HG03565 (cell line): ENCODE results near the gene NSG2.
"Not testable (repeated sequence)": the region's sequence is repeated elsewhere in the genome, so short reads cannot be mapped to it uniquely, and the experiment has no call there.

Experiments
- ATAC-seq: cut with Tn5 transposase; IDR thresholded peaks from one replicate; pipeline ENCODE4 v1.9.1; 2021; ENCODE audit warnings: mild to moderate bottlenecking, moderate library complexity; ENCODE audit not compliant: unreplicated experiment

The NSG2 gene

GRCh38 chr5:174098694-174099093 is 53.2 kb downstream of the NSG2 start:
- ATAC-seq: no peak

- ATAC-seq: no peak
Measured at GRCh38 chr5:174100490-174100889, 55.0 kb downstream of the NSG2 start.

- no peak for ATAC-seq
Measured at GRCh38 chr5:174101195-174101730, 55.8 kb downstream of the NSG2 start.

GRCh38 chr5:174102574-174102973 is 57.1 kb downstream of the NSG2 start:
- ATAC-seq: not testable (repeated sequence)

GRCh38 chr5:174106997-174107655 is 61.6 kb downstream of the NSG2 start:
- no peak for ATAC-seq

GRCh38 chr5:174108745-174109144 is 63.2 kb downstream of the NSG2 start:
- ATAC-seq: no peak

- ATAC-seq: no peak
Measured at GRCh38 chr5:174109698-174110260, 64.3 kb downstream of the NSG2 start.

GRCh38 chr5:174110310-174110709 is 64.8 kb downstream of the NSG2 start:
- ATAC-seq: no peak

- no peak for ATAC-seq
Measured at GRCh38 chr5:174111287-174111973, 65.9 kb downstream of the NSG2 start.

- ATAC-seq: no peak
Measured at GRCh38 chr5:174115226-174115625, 69.7 kb downstream of the NSG2 start.

- no peak for ATAC-seq
Measured at GRCh38 chr5:174118823-174119467, 73.4 kb downstream of the NSG2 start.

- no peak for ATAC-seq
Measured at GRCh38 chr5:174119468-174119881, 74.0 kb downstream of the NSG2 start.

GRCh38 chr5:174120401-174121005 is 75.0 kb downstream of the NSG2 start:
- ATAC-seq: no peak

GRCh38 chr5:174134545-174134944 is 89.0 kb downstream of the NSG2 start:
- ATAC-seq: no peak

- ATAC-seq: no peak
Measured at GRCh38 chr5:174139623-174140022, 94.1 kb downstream of the NSG2 start.

GRCh38 chr5:174140452-174141020 is 95.0 kb downstream of the NSG2 start:
- ATAC-seq: no peak

GRCh38 chr5:174141398-174141797 is 95.9 kb downstream of the NSG2 start:
- no peak for ATAC-seq

- no peak for ATAC-seq
Measured at GRCh38 chr5:174145091-174145490, 99.6 kb downstream of the NSG2 start.

GRCh38 chr5:174145821-174146220 is 100.3 kb downstream of the NSG2 start:
- ATAC-seq: no peak

GRCh38 chr5:174146556-174146955 is 101.0 kb downstream of the NSG2 start:
- no peak for ATAC-seq

GRCh38 chr5:174147012-174147411 is 101.5 kb downstream of the NSG2 start:
- not testable (repeated sequence) for ATAC-seq
